HEK293 (cell line): ENCODE data around the gene ARHGEF11.

Experiments used
- CTCF ChIA-PET: fragments of 350-600 bp; formaldehyde crosslinking; extraction: SDS; loops from one replicate; lab custom pipeline; 2021; ENCODE audit warnings: antibody characterized with exemption; lab: Yijun Ruan, JAX
- POLR2A ChIA-PET: fragments of 300-600 bp; formaldehyde crosslinking; extraction: SDS; loops from one replicate; lab custom pipeline; 2020; ENCODE audit warnings: antibody characterized with exemption, inconsistent platforms; lab: Yijun Ruan, JAX
- H3K27ac ChIP-seq: fragments of 200-500 bp; sonication (Bioruptor generic); 2 replicates; pipeline ENCODE4 v1.5.1; 2014; ENCODE audit warnings: low read depth, low read length, control low read depth, inconsistent platforms; ENCODE audit errors: extremely low read depth
- H3K36me3 ChIP-seq, 2 experiments: fragments of 200-500 bp in 1 of 2; sonication (Bioruptor generic) in 1 of 2; 1 replicate in 1 of 2; 2 replicates in 1 of 2; pipeline ENCODE4 v1.5.1; 2014 to 2017; ENCODE audit warnings: inconsistent platforms in 2 of 2, low read length in 2 of 2; ENCODE audit not compliant: control insufficient read depth in 2 of 2, insufficient read depth in 1 of 2
- H3K4me1 ChIP-seq: fragments of 200-500 bp; sonication (Bioruptor generic); 2 replicates; pipeline ENCODE4 v1.5.1; 2014; ENCODE audit warnings: mild to moderate bottlenecking, low read length, inconsistent platforms; ENCODE audit not compliant: control insufficient read depth, insufficient read depth
- H3K4me3 ChIP-seq: 2 replicates; pipeline ENCODE4 v1.5.1; 2011; ENCODE audit warnings: low read depth, mild to moderate bottlenecking, control low read depth, low read length, moderate library complexity
- H3K9me3 ChIP-seq: fragments of 200-500 bp; sonication (Bioruptor generic); 2 replicates; pipeline ENCODE4 v1.5.1; 2014; ENCODE audit warnings: low read depth, low read length, inconsistent platforms; ENCODE audit not compliant: control insufficient read depth, insufficient read depth
- ATF2 ChIP-seq: fragments of 450-650 bp; formaldehyde crosslinking; IDR thresholded peaks from 2 replicates; pipeline ENCODE4 v1.5.1; 2016; ENCODE audit warnings: missing biosample characterization, missing genetic modification characterization, low read depth
- HOXA7 ChIP-seq: sonication (generic); formaldehyde crosslinking; IDR thresholded peaks from 2 replicates; pipeline ENCODE4 v1.8.1; 2022; ENCODE audit warnings: missing genetic modification reagents, borderline replicate concordance
- HOXD13 ChIP-seq: sonication (generic); formaldehyde crosslinking; IDR thresholded peaks from 2 replicates; pipeline ENCODE4 v1.8.0; 2022; ENCODE audit warnings: missing genetic modification reagents, borderline replicate concordance
- MYNN ChIP-seq: fragments of 450-650 bp; formaldehyde crosslinking; IDR thresholded peaks from 2 replicates; pipeline ENCODE4 v1.5.1; 2016; ENCODE audit warnings: missing biosample characterization, missing genetic modification characterization, borderline replicate concordance
- PRDM4 ChIP-seq: fragments of 450-650 bp; formaldehyde crosslinking; IDR thresholded peaks from 2 replicates; pipeline ENCODE4 v1.5.1; 2017; ENCODE audit warnings: missing biosample characterization, missing genetic modification characterization
- RBAK ChIP-seq: fragments of 450-650 bp; formaldehyde crosslinking; IDR thresholded peaks from 2 replicates; pipeline ENCODE4 v1.5.1; 2016; ENCODE audit warnings: missing biosample characterization, missing genetic modification characterization
- SALL2 ChIP-seq: fragments of 450-650 bp; formaldehyde crosslinking; IDR thresholded peaks from 2 replicates; pipeline ENCODE4 v1.5.0; 2017; ENCODE audit warnings: missing biosample characterization, mild to moderate bottlenecking, missing genetic modification characterization, borderline replicate concordance
- SCRT2 ChIP-seq: fragments of 450-650 bp; formaldehyde crosslinking; IDR thresholded peaks from 2 replicates; pipeline ENCODE4 v1.5.1; 2016; ENCODE audit warnings: missing biosample characterization, missing genetic modification characterization
- TRIM28 ChIP-seq: IDR thresholded peaks from 2 replicates; pipeline ENCODE4 v1.6.1; 2011; ENCODE audit warnings: low read length, control low read depth, borderline replicate concordance
- ZBTB8A ChIP-seq: fragments of 450-650 bp; formaldehyde crosslinking; IDR thresholded peaks from 2 replicates; pipeline ENCODE4 v1.5.1; 2016; ENCODE audit warnings: missing biosample characterization, missing genetic modification characterization
- ZFP69B ChIP-seq: fragments of 450-650 bp; formaldehyde crosslinking; IDR thresholded peaks from 2 replicates; pipeline ENCODE4 v1.5.1; 2016; ENCODE audit warnings: missing biosample characterization, missing genetic modification characterization
- ZNF132 ChIP-seq: fragments of 450-650 bp; formaldehyde crosslinking; IDR thresholded peaks from 2 replicates; pipeline ENCODE4 v1.5.1; 2017; ENCODE audit warnings: missing biosample characterization, missing genetic modification characterization, borderline replicate concordance
- ZNF157 ChIP-seq: fragments of 450-650 bp; formaldehyde crosslinking; IDR thresholded peaks from 2 replicates; pipeline ENCODE4 v1.5.1; 2016; ENCODE audit warnings: missing biosample characterization, missing genetic modification characterization
- ZNF184 ChIP-seq: fragments of 450-650 bp; IDR thresholded peaks from 2 replicates; pipeline ENCODE4 v1.5.1; 2018; ENCODE audit warnings: missing biosample characterization, mild to moderate bottlenecking, missing genetic modification characterization
- ZNF416 ChIP-seq: fragments of 450-650 bp; formaldehyde crosslinking; IDR thresholded peaks from 2 replicates; pipeline ENCODE4 v1.5.1; 2016; ENCODE audit warnings: missing biosample characterization, missing genetic modification characterization
- ZNF510 ChIP-seq: fragments of 450-650 bp; formaldehyde crosslinking; IDR thresholded peaks from 2 replicates; pipeline ENCODE4 v1.5.1; 2018; ENCODE audit warnings: mild to moderate bottlenecking, missing genetic modification characterization, missing biosample characterization; ENCODE audit not compliant: insufficient replicate concordance
- ZNF521 ChIP-seq: fragments of 450-650 bp; formaldehyde crosslinking; IDR thresholded peaks from 2 replicates; pipeline ENCODE4 v1.5.1; 2017; ENCODE audit warnings: missing biosample characterization, mild to moderate bottlenecking, missing genetic modification characterization
- ZNF544 ChIP-seq: fragments of 450-650 bp; formaldehyde crosslinking; IDR thresholded peaks from 2 replicates; pipeline ENCODE4 v1.5.0; 2017; ENCODE audit warnings: missing biosample characterization, missing genetic modification characterization
- ZNF561 ChIP-seq: fragments of 450-650 bp; IDR thresholded peaks from 2 replicates; pipeline ENCODE4 v1.5.1; 2018; ENCODE audit warnings: missing biosample characterization, missing genetic modification characterization, borderline replicate concordance
- ZNF639 ChIP-seq: fragments of 450-650 bp; formaldehyde crosslinking; IDR thresholded peaks from 2 replicates; pipeline ENCODE4 v1.5.1; 2016; ENCODE audit warnings: missing biosample characterization, missing genetic modification characterization
- ZNF645 ChIP-seq: fragments of 450-650 bp; formaldehyde crosslinking; IDR thresholded peaks from 2 replicates; pipeline ENCODE4; 2016; ENCODE audit warnings: missing biosample characterization, missing genetic modification characterization
- ZNF654 ChIP-seq: fragments of 450-650 bp; formaldehyde crosslinking; IDR thresholded peaks from 2 replicates; pipeline ENCODE4 v1.5.1; 2016; ENCODE audit warnings: low read depth, missing biosample characterization, missing genetic modification characterization
- ZNF670 ChIP-seq: fragments of 450-650 bp; formaldehyde crosslinking; IDR thresholded peaks from 2 replicates; pipeline ENCODE4 v1.5.1; 2016; ENCODE audit warnings: missing biosample characterization, missing genetic modification characterization, low read depth
- ZSCAN23 ChIP-seq: fragments of 450-650 bp; formaldehyde crosslinking; IDR thresholded peaks from 2 replicates; pipeline ENCODE4 v1.5.1; 2016; ENCODE audit warnings: missing biosample characterization, missing genetic modification characterization

The ARHGEF11 gene

GRCh38 chr1:156992215-156992614 lies 53.3 kb downstream of the ARHGEF11 start:
- TF ChIP-seq ATF2 (tag by site-specific recombination) (no peak), ZNF561 (tag by site-specific recombination) (no peak), ZNF544 (tag by site-specific recombination) (no peak), ZSCAN23 (no peak), ZNF157 (tag by site-specific recombination) (no peak), ZNF416 (no peak), ZNF654 (no peak), ZNF184 (tag by site-specific recombination) (no peak), ZNF670 (tag by site-specific recombination) (no peak), RBAK (no peak), PRDM4 (no peak), SALL2 (tag by site-specific recombination) (no peak), ZBTB8A (no peak), ZNF132 (no peak), ZNF645 (no peak), ZNF510 (tag by site-specific recombination) (no peak), ZNF521 (tag by site-specific recombination) (no peak), ZFP69B (tag by site-specific recombination) (no peak), SCRT2 (no peak), TRIM28 (no peak)
- no peaks in the 10 kb centered on the region for H3K4me1 ChIP-seq
- CTCF ChIA-PET, result no interaction called here
- H3K9me3 ChIP-seq, result no peaks in the 10 kb centered on the region
- no peak overlapping the region for H3K27ac ChIP-seq
- peaks cover 0 to 8% of the 10 kb centered on the region in 2 experiments; a peak in 1 of 3 replicates for H3K36me3 ChIP-seq
- H3K4me3 ChIP-seq, result no peak overlapping the region
- POLR2A ChIA-PET, result no interaction called here

GRCh38 chr1:156987715-156988114 lies 57.8 kb downstream of the ARHGEF11 start:
- H3K4me3 ChIP-seq, result no peak overlapping the region
- TF ChIP-seq MYNN (tag by site-specific recombination), result no peak
- no peak for TF ChIP-seq ZNF639 (tag by site-specific recombination)
- no peak for TF ChIP-seq HOXA7 (CRISPR knock-in tag)
- TF ChIP-seq HOXD13 (CRISPR knock-in tag), result no peak
- peaks cover 0 to 38% of the 10 kb centered on the region in 2 experiments; a peak in 1 of 3 replicates for H3K36me3 ChIP-seq
- ChIA-PET POLR2A (no interaction called here), CTCF (interaction anchor here (0.6 kb wide), 1 partner anchor 960 kb away, joined by 3 read pairs; no protein-coding TSS in a partner anchor)
- H3K9me3 ChIP-seq, result no peaks in the 10 kb centered on the region
- H3K27ac ChIP-seq, result no peak overlapping the region
- H3K4me1 ChIP-seq, result no peaks in the 10 kb centered on the region
